ENCODE results near the gene MGST3. TPM values are rescaled to one million over a fixed set of nuclear protein-coding genes. Genes with fewer than 3 reads are reported as not detected.

The MGST3 gene
- total and polyA plus RNA-seq, 2 of the 13 experiments (the other 11 are each of a cell fraction or from before 2014, with no cell fraction given): 59.7 to 61.2 TPM

DNA sequence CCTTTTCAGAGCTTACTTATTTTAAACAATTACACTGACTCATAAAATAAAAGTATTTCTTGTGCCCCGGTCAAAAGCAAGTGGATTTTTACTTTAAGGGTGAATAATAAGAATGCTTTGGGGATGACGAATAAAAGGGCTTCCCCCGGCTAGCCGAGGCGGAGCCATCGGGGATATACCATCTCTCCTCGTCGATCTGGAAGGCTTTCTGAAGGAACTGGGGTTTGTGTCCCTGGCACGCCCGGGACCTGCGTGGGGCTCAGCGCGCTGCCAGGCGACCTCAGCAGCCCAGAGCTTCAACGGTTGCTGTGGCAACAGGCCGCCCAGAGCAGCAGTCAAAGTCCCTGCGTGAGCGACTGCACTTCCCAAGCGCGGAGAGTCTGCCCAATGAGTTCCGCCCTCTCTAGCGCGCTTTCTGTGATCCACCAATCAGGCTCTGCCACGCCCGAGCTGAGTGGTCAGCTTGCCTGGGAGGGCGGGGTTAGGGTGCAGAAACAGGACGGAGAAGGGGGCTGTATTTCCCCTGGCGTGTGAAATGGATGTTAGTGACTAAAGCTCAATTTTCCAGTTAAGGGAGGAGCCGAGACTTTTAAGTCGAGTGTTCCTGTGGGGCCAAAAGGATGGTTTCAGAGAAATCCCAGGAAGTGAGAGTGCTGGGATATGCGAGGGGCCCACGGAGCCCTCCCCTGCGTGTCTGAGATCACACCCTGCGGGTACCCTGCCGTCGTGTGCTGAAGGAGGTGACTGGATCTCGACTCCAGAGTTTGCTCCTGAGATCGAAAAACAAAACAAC, 33.0 kb upstream of the MGST3 start (continued):
- TF ChIP-seq GABPA (IDR thresholded peaks at IDR 0.05; ENCODE audit: low read depth, low read length) (no peak), GABPA (CRISPR knock-in tag; IDR thresholded peaks at IDR 0.05; ENCODE audit: low read depth) (peak; percentile 47; the same call in 1 of the 2 replicates), NR1H2 (CRISPR knock-in tag; IDR thresholded peaks at IDR 0.05; ENCODE audit: borderline replicate concordance, low read depth) (no peak), ZNF292 (CRISPR knock-in tag; IDR thresholded peaks at IDR 0.05; ENCODE audit: borderline replicate concordance, low read depth) (peak; percentile 73; the same call in 1 of the 2 replicates), RFX5 (IDR thresholded peaks at IDR 0.05; ENCODE audit: low read depth, low read length) (peak; percentile 71), ZMYM4 (CRISPR knock-in tag; IDR thresholded peaks at IDR 0.05) (peak; percentile 79; the same call in 1 of the 2 replicates), XRCC5 (optimal IDR thresholded peaks at IDR 0.05; ENCODE audit: low read length) (peak; percentile 47), SETDB1 (CRISPR knock-in tag; IDR thresholded peaks at IDR 0.05; ENCODE audit: borderline replicate concordance) (no peak), GATAD2A (CRISPR knock-in tag; IDR thresholded peaks at IDR 0.05) (peak; percentile 25; the same call in 1 of the 2 replicates), CHD4 (IDR thresholded peaks at IDR 0.05; ENCODE audit: borderline replicate concordance, low read length) (no peak), ZNF768 (CRISPR knock-in tag; IDR thresholded peaks at IDR 0.05) (no peak), ZBTB8A (CRISPR knock-in tag; IDR thresholded peaks at IDR 0.05; ENCODE audit: borderline replicate concordance, low read depth) (no peak), TARDBP (CRISPR knock-in tag; IDR thresholded peaks at IDR 0.05) (peak; percentile 25; the same call in 1 of the 2 replicates), FOXJ3 (CRISPR knock-in tag; IDR thresholded peaks at IDR 0.05; ENCODE audit: borderline replicate concordance) (no peak)
- TF ChIP-seq, protein P1, sequence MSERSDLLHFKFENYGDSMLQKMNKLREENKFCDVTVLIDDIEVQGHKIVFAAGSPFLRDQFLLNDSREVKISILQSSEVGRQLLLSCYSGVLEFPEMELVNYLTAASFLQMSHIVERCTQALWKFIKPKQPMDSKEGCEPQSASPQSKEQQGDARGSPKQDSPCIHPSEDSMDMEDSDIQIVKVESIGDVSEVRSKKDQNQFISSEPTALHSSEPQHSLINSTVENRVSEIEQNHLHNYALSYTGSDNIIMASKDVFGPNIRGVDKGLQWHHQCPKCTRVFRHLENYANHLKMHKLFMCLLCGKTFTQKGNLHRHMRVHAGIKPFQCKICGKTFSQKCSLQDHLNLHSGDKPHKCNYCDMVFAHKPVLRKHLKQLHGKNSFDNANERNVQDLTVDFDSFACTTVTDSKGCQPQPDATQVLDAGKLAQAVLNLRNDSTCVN (CRISPR knock-in tag; IDR thresholded peaks at IDR 0.05; ENCODE audit: borderline replicate concordance): peak; percentile 28; the same call in 1 of the 2 replicates
- TF ChIP-seq, protein P2, sequence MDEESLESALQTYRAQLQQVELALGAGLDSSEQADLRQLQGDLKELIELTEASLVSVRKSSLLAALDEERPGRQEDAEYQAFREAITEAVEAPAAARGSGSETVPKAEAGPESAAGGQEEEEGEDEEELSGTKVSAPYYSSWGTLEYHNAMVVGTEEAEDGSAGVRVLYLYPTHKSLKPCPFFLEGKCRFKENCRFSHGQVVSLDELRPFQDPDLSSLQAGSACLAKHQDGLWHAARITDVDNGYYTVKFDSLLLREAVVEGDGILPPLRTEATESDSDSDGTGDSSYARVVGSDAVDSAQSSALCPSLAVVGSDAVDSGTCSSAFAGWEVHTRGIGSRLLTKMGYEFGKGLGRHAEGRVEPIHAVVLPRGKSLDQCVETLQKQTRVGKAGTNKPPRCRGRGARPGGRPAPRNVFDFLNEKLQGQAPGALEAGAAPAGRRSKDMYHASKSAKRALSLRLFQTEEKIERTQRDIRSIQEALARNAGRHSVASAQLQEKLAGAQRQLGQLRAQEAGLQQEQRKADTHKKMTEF (CRISPR knock-in tag; IDR thresholded peaks at IDR 0.05): peak; percentile 76
- TF ChIP-seq, protein P3, sequence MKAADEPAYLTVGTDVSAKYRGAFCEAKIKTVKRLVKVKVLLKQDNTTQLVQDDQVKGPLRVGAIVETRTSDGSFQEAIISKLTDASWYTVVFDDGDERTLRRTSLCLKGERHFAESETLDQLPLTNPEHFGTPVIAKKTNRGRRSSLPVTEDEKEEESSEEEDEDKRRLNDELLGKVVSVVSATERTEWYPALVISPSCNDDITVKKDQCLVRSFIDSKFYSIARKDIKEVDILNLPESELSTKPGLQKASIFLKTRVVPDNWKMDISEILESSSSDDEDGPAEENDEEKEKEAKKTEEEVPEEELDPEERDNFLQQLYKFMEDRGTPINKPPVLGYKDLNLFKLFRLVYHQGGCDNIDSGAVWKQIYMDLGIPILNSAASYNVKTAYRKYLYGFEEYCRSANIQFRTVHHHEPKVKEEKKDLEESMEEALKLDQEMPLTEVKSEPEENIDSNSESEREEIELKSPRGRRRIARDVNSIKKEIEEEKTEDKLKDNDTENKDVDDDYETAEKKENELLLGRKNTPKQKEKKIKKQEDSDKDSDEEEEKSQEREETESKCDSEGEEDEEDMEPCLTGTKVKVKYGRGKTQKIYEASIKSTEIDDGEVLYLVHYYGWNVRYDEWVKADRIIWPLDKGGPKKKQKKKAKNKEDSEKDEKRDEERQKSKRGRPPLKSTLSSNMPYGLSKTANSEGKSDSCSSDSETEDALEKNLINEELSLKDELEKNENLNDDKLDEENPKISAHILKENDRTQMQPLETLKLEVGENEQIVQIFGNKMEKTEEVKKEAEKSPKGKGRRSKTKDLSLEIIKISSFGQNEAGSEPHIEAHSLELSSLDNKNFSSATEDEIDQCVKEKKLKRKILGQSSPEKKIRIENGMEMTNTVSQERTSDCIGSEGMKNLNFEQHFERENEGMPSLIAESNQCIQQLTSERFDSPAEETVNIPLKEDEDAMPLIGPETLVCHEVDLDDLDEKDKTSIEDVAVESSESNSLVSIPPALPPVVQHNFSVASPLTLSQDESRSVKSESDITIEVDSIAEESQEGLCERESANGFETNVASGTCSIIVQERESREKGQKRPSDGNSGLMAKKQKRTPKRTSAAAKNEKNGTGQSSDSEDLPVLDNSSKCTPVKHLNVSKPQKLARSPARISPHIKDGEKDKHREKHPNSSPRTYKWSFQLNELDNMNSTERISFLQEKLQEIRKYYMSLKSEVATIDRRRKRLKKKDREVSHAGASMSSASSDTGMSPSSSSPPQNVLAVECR (CRISPR knock-in tag; IDR thresholded peaks at IDR 0.05; ENCODE audit: borderline replicate concordance): peak; percentile 80
- TF ChIP-seq, protein P4, sequence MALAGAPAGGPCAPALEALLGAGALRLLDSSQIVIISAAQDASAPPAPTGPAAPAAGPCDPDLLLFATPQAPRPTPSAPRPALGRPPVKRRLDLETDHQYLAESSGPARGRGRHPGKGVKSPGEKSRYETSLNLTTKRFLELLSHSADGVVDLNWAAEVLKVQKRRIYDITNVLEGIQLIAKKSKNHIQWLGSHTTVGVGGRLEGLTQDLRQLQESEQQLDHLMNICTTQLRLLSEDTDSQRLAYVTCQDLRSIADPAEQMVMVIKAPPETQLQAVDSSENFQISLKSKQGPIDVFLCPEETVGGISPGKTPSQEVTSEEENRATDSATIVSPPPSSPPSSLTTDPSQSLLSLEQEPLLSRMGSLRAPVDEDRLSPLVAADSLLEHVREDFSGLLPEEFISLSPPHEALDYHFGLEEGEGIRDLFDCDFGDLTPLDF (CRISPR knock-in tag; IDR thresholded peaks at IDR 0.05): peak; percentile 93
- TF ChIP-seq, protein P5, sequence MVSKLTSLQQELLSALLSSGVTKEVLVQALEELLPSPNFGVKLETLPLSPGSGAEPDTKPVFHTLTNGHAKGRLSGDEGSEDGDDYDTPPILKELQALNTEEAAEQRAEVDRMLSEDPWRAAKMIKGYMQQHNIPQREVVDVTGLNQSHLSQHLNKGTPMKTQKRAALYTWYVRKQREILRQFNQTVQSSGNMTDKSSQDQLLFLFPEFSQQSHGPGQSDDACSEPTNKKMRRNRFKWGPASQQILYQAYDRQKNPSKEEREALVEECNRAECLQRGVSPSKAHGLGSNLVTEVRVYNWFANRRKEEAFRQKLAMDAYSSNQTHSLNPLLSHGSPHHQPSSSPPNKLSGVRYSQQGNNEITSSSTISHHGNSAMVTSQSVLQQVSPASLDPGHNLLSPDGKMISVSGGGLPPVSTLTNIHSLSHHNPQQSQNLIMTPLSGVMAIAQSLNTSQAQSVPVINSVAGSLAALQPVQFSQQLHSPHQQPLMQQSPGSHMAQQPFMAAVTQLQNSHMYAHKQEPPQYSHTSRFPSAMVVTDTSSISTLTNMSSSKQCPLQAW (CRISPR knock-in tag; IDR thresholded peaks at IDR 0.05): peak; percentile 68; the same call in 1 of the 2 replicates
